Effector memory CD8-positive, alpha-beta T cell (primary cell): Measurements from ENCODE around the gene RNF187.

Experiments
- ATAC-seq: fragments of 150-1000 bp; cut with Tn5 transposase; replicated peaks from 2 replicates; pipeline ENCODE4 v1.10.0; 2021; ENCODE audit warnings: mild to moderate bottlenecking, moderate library complexity
- DNase-seq, 3 experiments: peaks; one replicate each; pipeline ENCODE4 v3.0.0; 2021
- H3K27ac Mint-ChIP-seq, 2 donors: one replicate each; pipeline ENCODE4 v1.8.0; 2022; ENCODE audit warnings: mild to moderate bottlenecking in 2 of 2, mixed read lengths in 2 of 2, moderate library complexity in 2 of 2
- H3K27me3 Mint-ChIP-seq, 2 donors: one replicate each; pipeline ENCODE4 v1.8.0; 2022; ENCODE audit warnings: mixed read lengths in 2 of 2
- H3K36me3 Mint-ChIP-seq: one replicate; pipeline ENCODE4 v1.8.0; 2022; ENCODE audit warnings: mild to moderate bottlenecking, moderate library complexity, mixed read lengths; ENCODE audit not compliant: insufficient read depth
- H3K4me1 Mint-ChIP-seq, 2 donors: one replicate each; pipeline ENCODE4 v1.8.0; 2022; ENCODE audit warnings: low read depth in 2 of 2, mixed read lengths in 2 of 2
- H3K4me3 Mint-ChIP-seq, 2 donors: one replicate each; pipeline ENCODE4 v1.8.0; 2022; ENCODE audit warnings: mild to moderate bottlenecking in 2 of 2, mixed read lengths in 2 of 2, moderate library complexity in 2 of 2
- H3K9me3 Mint-ChIP-seq, 2 donors: one replicate each; pipeline ENCODE4 v1.8.0; 2022; ENCODE audit warnings: mixed read lengths in 2 of 2

Gene RNF187

GRCh38 chr1:228512781-228513198 lies 25.6 kb downstream of the RNF187 start:
- peaks cover 0 to 6% of the 10 kb centered on the region in 2 donors for H3K4me1 Mint-ChIP-seq
- no peak for ATAC-seq
- H3K9me3 Mint-ChIP-seq: no peaks in the 10 kb centered on the region
- H3K27ac Mint-ChIP-seq: peak overlapping the region in 1 of 2 donors; percentile 4
- no peak overlapping the region for H3K4me3 Mint-ChIP-seq
- H3K27me3 Mint-ChIP-seq: peaks cover 8 to 22% of the 10 kb centered on the region in 2 donors
- no peaks in the 10 kb centered on the region for H3K36me3 Mint-ChIP-seq
- no peak for DNase-seq

- peaks cover 8 to 27% of the 10 kb centered on the region in 2 donors for H3K27me3 Mint-ChIP-seq
- DNase-seq (no peak), ATAC-seq (no peak)
- no peak overlapping the region for H3K4me3 Mint-ChIP-seq
- no peaks in the 10 kb centered on the region for H3K9me3 Mint-ChIP-seq
- H3K36me3 Mint-ChIP-seq: no peaks in the 10 kb centered on the region
- no peak overlapping the region for H3K27ac Mint-ChIP-seq
- peaks cover 0 to 6% of the 10 kb centered on the region in 2 donors for H3K4me1 Mint-ChIP-seq
These were observed 26.2 kb downstream of the RNF187 start for GRCh38 chr1:228513236-228513900.

- no peaks in the 10 kb centered on the region for H3K36me3 Mint-ChIP-seq
- DNase-seq (no peak), ATAC-seq (no peak)
- peaks cover 13 to 33% of the 10 kb centered on the region in 2 donors for H3K27me3 Mint-ChIP-seq
- H3K27ac Mint-ChIP-seq: no peak overlapping the region
- H3K9me3 Mint-ChIP-seq: no peaks in the 10 kb centered on the region
- H3K4me3 Mint-ChIP-seq: no peak overlapping the region
- peaks cover 0 to 6% of the 10 kb centered on the region in 2 donors for H3K4me1 Mint-ChIP-seq
These were observed 27.2 kb downstream of the RNF187 start for GRCh38 chr1:228514421-228514820.

- Mint-ChIP-seq H3K27ac (no peak overlapping the region), H3K4me1 (peaks cover 0 to 6% of the 10 kb centered on the region in 2 donors), H3K27me3 (peaks cover 20 to 42% of the 10 kb centered on the region in 2 donors), H3K9me3 (no peaks in the 10 kb centered on the region), H3K36me3 (no peaks in the 10 kb centered on the region), H3K4me3 (no peak overlapping the region)
- DNase-seq: peak; percentile 30 to 39 (median 38)
- peak; percentile 67 for ATAC-seq
These were observed 28.1 kb downstream of the RNF187 start for GRCh38 chr1:228515200-228515834.

DNA sequence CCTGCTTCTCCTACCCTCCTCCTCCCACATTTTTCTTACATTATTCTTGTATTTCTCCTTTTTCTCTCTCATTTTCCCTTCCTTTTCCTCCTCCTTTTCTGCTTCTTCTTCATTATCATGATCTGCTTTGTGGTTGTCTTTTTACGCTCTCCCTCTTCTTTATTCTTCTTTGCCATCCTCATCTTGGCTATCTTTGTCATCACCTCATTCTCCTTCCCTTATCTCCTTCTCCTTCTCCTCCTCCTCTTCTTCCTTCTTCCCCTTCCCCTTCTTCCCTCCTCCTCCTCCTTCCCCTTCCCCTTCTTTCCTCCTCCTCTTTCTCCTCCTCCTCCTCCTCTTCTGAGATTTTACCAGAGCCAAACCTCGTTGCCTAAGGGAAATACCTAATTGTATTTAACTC lies 30.5 kb downstream of the RNF187 start:
- no peak overlapping the region for H3K27ac Mint-ChIP-seq
- no peak overlapping the region for H3K4me3 Mint-ChIP-seq
- peaks cover 20 to 48% of the 10 kb centered on the region in 2 donors for H3K27me3 Mint-ChIP-seq
- H3K4me1 Mint-ChIP-seq: peaks cover 0 to 5% of the 10 kb centered on the region in 2 donors
- ATAC-seq (no peak), DNase-seq (no peak)
- H3K36me3 Mint-ChIP-seq: no peaks in the 10 kb centered on the region
- no peaks in the 10 kb centered on the region for H3K9me3 Mint-ChIP-seq

DNA sequence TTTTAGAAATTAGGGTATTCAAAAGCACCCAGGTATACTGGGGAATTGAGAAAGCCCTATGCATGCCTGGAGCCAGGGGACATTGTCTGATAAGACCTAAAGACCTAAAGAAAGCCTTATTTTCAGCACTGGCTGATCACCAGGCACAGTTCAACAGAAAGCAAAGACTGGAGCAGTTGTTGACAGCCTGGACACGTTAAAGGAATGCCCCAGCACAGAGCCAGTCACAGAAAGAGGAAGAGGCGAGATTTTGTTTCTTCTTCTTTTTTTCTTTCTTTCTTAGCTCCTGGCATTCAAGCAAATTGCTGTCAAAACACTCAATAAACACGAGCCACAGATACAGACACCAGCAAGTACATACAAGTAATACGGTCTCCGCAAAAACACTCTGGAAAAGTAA lies 40.4 kb downstream of the RNF187 start:
- Mint-ChIP-seq H3K4me1 (no peaks in the 10 kb centered on the region), H3K27me3 (peaks cover 58 to 95% of the 10 kb centered on the region in 2 donors), H3K27ac (no peak overlapping the region), H3K36me3 (no peaks in the 10 kb centered on the region), H3K9me3 (no peaks in the 10 kb centered on the region), H3K4me3 (no peak overlapping the region)
- no peak for ATAC-seq
- DNase-seq: no peak

DNA sequence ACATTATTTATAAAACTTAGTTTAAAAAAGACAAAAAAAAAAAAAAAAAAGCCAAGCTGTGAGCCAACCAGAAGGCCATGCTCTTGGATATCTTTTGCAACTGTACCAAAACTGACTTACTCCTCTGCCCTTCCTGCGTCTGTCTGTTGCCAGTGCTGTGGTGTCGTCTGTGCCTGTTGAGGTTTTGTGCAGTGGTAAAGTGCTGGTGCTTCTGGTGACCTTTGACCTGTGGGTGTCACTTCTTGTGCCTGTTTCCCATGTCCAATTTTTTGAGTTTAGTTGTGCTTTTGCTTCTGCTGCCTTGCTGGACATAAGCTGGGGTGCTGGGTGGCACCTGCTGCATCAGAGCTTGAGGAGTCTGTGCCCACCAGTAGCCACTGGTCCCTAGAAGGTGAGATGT lies 41.4 kb downstream of the RNF187 start:
- no peak overlapping the region for H3K4me3 Mint-ChIP-seq
- peaks cover 63 to 97% of the 10 kb centered on the region in 2 donors for H3K27me3 Mint-ChIP-seq
- no peaks in the 10 kb centered on the region for H3K36me3 Mint-ChIP-seq
- no peak overlapping the region for H3K27ac Mint-ChIP-seq
- H3K4me1 Mint-ChIP-seq: no peaks in the 10 kb centered on the region
- no peak for DNase-seq
- no peak for ATAC-seq
- no peaks in the 10 kb centered on the region for H3K9me3 Mint-ChIP-seq

DNA sequence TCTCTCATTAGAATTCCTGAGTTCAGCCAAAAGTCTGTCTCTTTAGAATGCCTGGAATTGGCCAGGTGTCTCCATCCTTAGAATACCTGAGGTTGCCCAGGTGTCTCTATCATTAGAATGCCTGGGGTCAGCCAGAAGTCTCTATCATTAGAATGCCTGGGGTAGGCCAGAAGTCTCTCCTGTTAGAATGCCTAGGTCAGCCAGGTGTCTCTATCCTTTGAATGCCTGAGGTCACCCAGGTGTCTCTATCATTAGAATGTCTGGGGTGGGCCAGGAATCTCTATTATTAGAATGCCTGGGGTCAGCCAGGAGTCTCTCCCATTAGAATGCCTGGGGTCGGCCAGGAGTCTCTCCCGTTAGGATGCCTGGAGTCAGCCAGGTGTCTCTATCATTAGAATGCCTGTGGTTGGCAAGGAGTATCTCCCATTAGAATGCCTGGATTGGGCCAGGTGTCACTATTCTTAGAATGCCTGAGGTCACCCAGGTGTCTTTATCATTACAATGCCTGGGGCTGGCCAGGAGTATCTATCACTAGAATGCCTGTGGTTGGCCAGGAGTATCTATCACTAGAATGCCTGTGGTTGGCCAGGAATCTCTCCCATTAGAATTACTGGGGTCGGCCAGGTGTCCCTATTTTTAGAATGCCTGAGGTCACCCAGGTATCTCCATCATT lies 43.0 kb downstream of the RNF187 start:
- Mint-ChIP-seq H3K4me1 (no peaks in the 10 kb centered on the region), H3K27ac (no peak overlapping the region), H3K4me3 (no peak overlapping the region), H3K9me3 (no peaks in the 10 kb centered on the region), H3K36me3 (no peaks in the 10 kb centered on the region), H3K27me3 (peaks cover 73 to 99% of the 10 kb centered on the region in 2 donors)
- no peak for DNase-seq
- ATAC-seq: no peak

DNA sequence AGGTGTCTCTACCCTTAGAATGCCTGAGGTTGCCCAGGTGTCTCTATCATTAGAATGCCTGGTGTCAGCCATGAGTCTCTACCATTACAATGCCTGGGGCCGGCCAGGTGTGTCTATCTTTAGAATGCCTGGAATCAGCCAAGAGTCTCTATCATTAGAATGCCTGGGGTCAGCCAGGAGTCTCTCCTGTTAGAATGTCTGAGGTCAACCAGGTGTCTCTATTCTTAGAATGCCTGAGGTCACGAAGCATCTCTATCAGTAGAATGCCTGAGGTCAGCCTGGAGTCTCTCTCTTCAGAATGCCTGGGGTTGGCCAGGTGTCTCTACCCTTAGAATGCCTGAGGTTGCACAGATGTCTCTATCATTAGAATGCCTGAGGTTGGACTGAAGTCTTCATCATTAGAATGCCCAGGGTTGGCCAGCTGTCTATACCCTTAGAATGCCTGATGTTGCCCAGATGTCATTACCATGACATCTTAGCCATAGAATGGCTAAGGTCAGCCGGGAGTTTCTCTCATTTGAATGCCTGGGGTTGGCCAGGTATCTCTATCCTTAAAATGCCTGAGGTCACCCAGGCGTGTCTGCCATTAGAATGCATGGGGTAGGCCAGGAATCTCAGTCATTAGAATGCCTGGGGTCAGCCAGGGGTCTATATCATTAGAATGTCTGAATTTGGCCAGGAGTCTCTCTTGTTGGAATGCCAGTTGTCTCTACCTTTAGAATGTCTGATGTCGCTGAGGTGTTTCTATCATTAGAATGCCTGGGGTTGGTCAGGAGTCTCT lies 44.0 kb downstream of the RNF187 start:
- H3K4me3 Mint-ChIP-seq: no peak overlapping the region
- DNase-seq (no peak), ATAC-seq (no peak)
- no peak overlapping the region for H3K27ac Mint-ChIP-seq
- peaks cover 75 to 99% of the 10 kb centered on the region in 2 donors for H3K27me3 Mint-ChIP-seq
- H3K36me3 Mint-ChIP-seq: no peaks in the 10 kb centered on the region
- H3K4me1 Mint-ChIP-seq: no peaks in the 10 kb centered on the region
- H3K9me3 Mint-ChIP-seq: peaks cover 2 to 5% of the 10 kb centered on the region in 2 donors

DNA sequence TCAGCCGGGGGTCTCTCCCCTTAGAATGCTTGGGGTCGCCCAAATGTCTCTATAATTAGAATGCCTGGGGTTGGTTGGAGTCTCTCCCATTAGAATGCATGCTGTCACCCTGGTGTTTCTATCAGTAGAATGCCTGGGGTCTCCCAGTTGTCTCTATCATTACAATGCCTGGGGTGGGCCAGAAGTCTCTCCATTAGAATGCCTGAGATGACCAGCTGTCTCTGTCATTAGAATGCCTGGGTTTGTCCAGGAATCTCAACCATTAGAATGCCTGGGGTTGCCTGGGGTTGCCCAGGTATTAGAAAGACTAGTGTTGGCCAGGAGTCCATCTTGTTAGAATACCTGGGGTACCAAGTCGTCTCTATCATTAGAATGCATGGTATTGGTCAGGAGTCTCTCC lies 51.6 kb downstream of the RNF187 start:
- Mint-ChIP-seq H3K27ac (no peak overlapping the region), H3K27me3 (peaks cover 89 to 100% of the 10 kb centered on the region in 2 donors)
- ATAC-seq: no peak

DNA sequence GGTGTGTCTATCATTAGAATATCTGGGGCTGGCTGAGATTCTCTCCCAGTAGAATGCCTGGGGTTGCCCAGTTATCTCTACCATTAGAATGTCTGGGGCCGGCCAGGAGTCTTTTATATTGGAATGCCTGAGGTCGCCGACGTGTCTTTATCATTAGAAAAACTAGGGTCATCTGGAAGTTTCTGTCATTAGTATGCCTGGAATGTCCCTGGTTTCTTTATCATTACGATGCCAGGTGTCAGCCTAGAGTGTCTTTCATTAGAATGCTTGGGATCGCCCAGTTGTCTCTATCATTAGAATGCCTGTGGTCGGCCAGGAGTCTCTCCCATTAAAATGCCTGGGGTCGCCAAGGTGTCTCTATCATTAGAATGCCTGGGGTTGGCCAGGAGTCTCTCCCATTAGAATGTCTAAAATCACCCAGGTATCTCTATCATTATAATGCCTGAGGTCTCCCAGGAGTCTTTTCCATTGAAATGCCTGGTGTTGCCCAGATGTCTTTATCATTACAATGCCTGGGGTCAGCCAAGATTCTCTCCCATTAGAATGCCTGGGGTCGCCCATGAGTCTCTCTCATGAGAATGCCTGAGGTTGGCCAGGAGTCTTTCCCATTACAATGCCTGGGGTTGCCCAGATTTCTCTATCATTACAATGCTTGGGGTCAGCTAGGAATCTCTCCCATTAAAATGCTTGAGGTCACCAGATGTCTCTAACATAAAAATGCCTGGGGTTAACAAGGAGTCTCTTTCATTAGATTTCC lies 53.2 kb downstream of the RNF187 start:
- Mint-ChIP-seq H3K27me3 (peaks cover 86 to 100% of the 10 kb centered on the region in 2 donors), H3K9me3 (peaks cover 5 to 16% of the 10 kb centered on the region in 2 donors), H3K36me3 (no peaks in the 10 kb centered on the region), H3K4me1 (no peaks in the 10 kb centered on the region), H3K4me3 (no peak overlapping the region), H3K27ac (no peak overlapping the region)
- no peak for DNase-seq
- ATAC-seq: no peak

More for the DNA sequence above, 51.6 kb downstream of the RNF187 start:
- H3K9me3 Mint-ChIP-seq: peaks cover 5 to 16% of the 10 kb centered on the region in 2 donors
- no peaks in the 10 kb centered on the region for H3K36me3 Mint-ChIP-seq
- no peaks in the 10 kb centered on the region for H3K4me1 Mint-ChIP-seq
- no peak for DNase-seq
- no peak overlapping the region for H3K4me3 Mint-ChIP-seq

GRCh38 chr1:228541725-228542124 lies 54.5 kb downstream of the RNF187 start:
- DNase-seq: no peak
- Mint-ChIP-seq H3K27ac (no peak overlapping the region), H3K9me3 (peaks cover 0 to 5% of the 10 kb centered on the region in 2 donors), H3K4me3 (no peak overlapping the region), H3K27me3 (peaks cover 84 to 100% of the 10 kb centered on the region in 2 donors), H3K36me3 (no peaks in the 10 kb centered on the region), H3K4me1 (no peaks in the 10 kb centered on the region)
- no peak for ATAC-seq

GRCh38 chr1:228542376-228542775 lies 55.2 kb downstream of the RNF187 start:
- H3K27ac Mint-ChIP-seq: no peak overlapping the region
- H3K9me3 Mint-ChIP-seq: no peaks in the 10 kb centered on the region
- no peak for ATAC-seq
- H3K4me3 Mint-ChIP-seq: no peak overlapping the region
- no peak for DNase-seq
- peaks cover 84 to 100% of the 10 kb centered on the region in 2 donors for H3K27me3 Mint-ChIP-seq
- H3K36me3 Mint-ChIP-seq: no peaks in the 10 kb centered on the region
- H3K4me1 Mint-ChIP-seq: no peaks in the 10 kb centered on the region
